ENCODE measurements around the gene ZNF761.

GRCh38 chr19:53389571-53389970 is 42.2 kb upstream of the ZNF761 start:
- TF ChIP-seq CTCF (IDR thresholded peaks at IDR 0.05) (no peak), POLR2A (IDR thresholded peaks at IDR 0.05) (no peak)
